NCI-H510A treated with DMSO at 0.1 percent for 48 hours (cell line): Measurements from ENCODE around the gene HAUS5.
"Not testable (repeated sequence)": the region's sequence is repeated elsewhere in the genome, so short reads cannot be mapped to it uniquely, and the experiment has no call there.

Experiments
- DNase-seq: peaks from one replicate; lab custom pipeline; 2025; lab: John Stamatoyannopoulos, UW

Gene HAUS5

GRCh38 chr19:35642798-35643254 lies 30.3 kb downstream of the HAUS5 start:
- no peak for DNase-seq

- peak; percentile 91 for DNase-seq
Observed at GRCh38 chr19:35643255-35644205, 31.0 kb downstream of the HAUS5 start.

- peak; percentile 92 for DNase-seq
Observed at GRCh38 chr19:35644206-35644986, 31.9 kb downstream of the HAUS5 start.

- DNase-seq: peak; percentile 61
Observed at GRCh38 chr19:35644987-35645679, 32.6 kb downstream of the HAUS5 start.

- no peak for DNase-seq
Observed at GRCh38 chr19:35645680-35646511, 33.4 kb downstream of the HAUS5 start.

GRCh38 chr19:35648017-35648961 lies 35.8 kb downstream of the HAUS5 start, which contains the start of gene COX6B1:
Gene COX6B1 (plus strand): TSS chr19:35648323. CDS start chr19:35651244, 2,921 bp downstream.
- DNase-seq: peak; percentile 98

- DNase-seq: no peak
Observed at GRCh38 chr19:35650581-35650980, 38.0 kb downstream of the HAUS5 start.

GRCh38 chr19:35654828-35655227 lies 42.3 kb downstream of the HAUS5 start:
- DNase-seq: not testable (repeated sequence)

- no peak for DNase-seq
Observed at GRCh38 chr19:35655600-35655999, 43.1 kb downstream of the HAUS5 start.

- DNase-seq: no peak
Observed at GRCh38 chr19:35656700-35657099, 44.2 kb downstream of the HAUS5 start.

- no peak for DNase-seq
Observed at GRCh38 chr19:35657904-35658700, 45.6 kb downstream of the HAUS5 start.

GRCh38 chr19:35661995-35662340 lies 49.4 kb downstream of the HAUS5 start:
- no peak for DNase-seq

- DNase-seq: no peak
Observed at GRCh38 chr19:35663981-35664380, 51.4 kb downstream of the HAUS5 start.

- DNase-seq: no peak
Observed at GRCh38 chr19:35665157-35665556, 52.6 kb downstream of the HAUS5 start.

- DNase-seq: no peak
Observed at GRCh38 chr19:35665604-35666003, 53.1 kb downstream of the HAUS5 start.

GRCh38 chr19:35666251-35666913 lies 53.8 kb downstream of the HAUS5 start, which contains the start of gene UPK1A:
Gene UPK1A (plus strand): TSS chr19:35666517. CDS start chr19:35666813, 296 bp downstream.
- no peak for DNase-seq

- no peak for DNase-seq
Observed at GRCh38 chr19:35669566-35669965, 57.0 kb downstream of the HAUS5 start.

GRCh38 chr19:35669974-35670373 lies 57.4 kb downstream of the HAUS5 start:
- DNase-seq: no peak

- DNase-seq: no peak
Observed at GRCh38 chr19:35670686-35671085, 58.2 kb downstream of the HAUS5 start.
